Measurements from ENCODE around the gene SERPIND1. TPM values are rescaled to one million over a fixed set of nuclear protein-coding genes. Genes with fewer than 3 reads are reported as not detected.

SERPIND1 gene
- total RNA-seq, 2 experiments from 2014 or later: not detected

DNA sequence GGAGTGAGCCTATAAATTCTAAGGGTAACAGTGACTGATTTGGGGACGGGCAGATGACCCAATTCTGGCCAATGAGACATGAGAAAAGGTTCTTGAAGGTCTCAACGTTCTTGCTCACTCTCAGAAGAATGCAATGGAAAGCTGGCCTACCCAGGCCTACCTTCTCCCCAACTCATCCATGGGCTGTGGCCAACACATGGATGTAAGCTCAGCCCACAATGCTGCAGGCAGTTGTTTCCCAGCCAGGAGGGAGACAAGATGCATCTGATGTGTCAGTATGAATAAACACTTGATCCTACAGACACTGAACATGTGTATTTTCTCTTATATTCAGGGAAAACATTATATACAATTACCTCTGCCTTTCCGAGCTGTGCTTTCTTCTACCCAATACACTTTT, 60.3 kb downstream of the SERPIND1 start:
- ChIA-PET CTCF (no interaction called here), POLR2A (no interaction called here)
- no peaks in the 10 kb centered on the region for H3K27me3 Mint-ChIP-seq

DNA sequence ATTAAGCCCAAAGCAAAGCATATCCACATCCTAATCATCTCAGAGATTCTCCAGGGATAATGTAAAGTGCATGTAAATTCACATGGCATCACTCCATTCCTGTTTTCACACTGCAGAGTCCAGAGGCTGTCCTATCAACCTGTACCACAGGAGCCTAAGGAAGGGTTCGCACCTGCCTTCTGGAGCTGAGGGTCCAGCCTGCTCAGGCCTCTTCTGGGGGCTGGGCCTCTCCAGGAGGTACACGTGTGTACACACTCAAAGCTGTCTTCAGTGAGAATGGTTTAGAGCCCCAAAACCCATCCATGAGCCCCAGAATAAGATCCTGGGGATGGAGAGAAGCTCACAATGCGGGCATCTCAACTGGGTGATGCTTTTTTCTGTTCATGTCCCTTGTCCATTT, 60.8 kb downstream of the SERPIND1 start:
- H3K4me3 Mint-ChIP-seq: no peak overlapping the region
- no peak overlapping the region for H3K27ac Mint-ChIP-seq
- peaks cover 23% of the 10 kb centered on the region for H3K36me3 Mint-ChIP-seq
- intact Hi-C loops (cut with micrococcal nuclease): no loop called here
- peaks cover 5% of the 10 kb centered on the region for H3K4me1 Mint-ChIP-seq (ENCODE audit: low read depth)
- H3K27me3 Mint-ChIP-seq: no peaks in the 10 kb centered on the region
- ChIA-PET CTCF (interaction anchor here (0.5 kb wide), 1 partner anchor 40 kb away, joined by 3 read pairs; no protein-coding TSS in a partner anchor), POLR2A (no interaction called here)
- no peak for DNase-seq
- no peaks in the 10 kb centered on the region for H3K9me3 Mint-ChIP-seq

More for the DNA sequence above, 60.3 kb downstream of the SERPIND1 start:
- Mint-ChIP-seq H3K4me1 (ENCODE audit: low read depth) (peaks cover 5% of the 10 kb centered on the region), H3K27ac (no peak overlapping the region), H3K9me3 (no peaks in the 10 kb centered on the region), H3K36me3 (peaks cover 26% of the 10 kb centered on the region), H3K4me3 (no peak overlapping the region)
- no peak for DNase-seq
- intact Hi-C loops (cut with micrococcal nuclease): no loop called here

Other genes with a start within 250 kb of the SERPIND1 start
- gene PI4KA, start 84.7 kb downstream of the SERPIND1 start, total RNA-seq: 10 to 100 TPM; 57.9 to 58.9 TPM
- gene SNAP29, start 84.9 kb downstream of the SERPIND1 start, total RNA-seq: 10 to 100 TPM; 28.2 to 29.1 TPM
- 10 to 100 TPM; 65.1 to 65.7 TPM for gene CRKL, start 143.3 kb downstream of the SERPIND1 start, total RNA-seq
- gene AIFM3, start 193.1 kb downstream of the SERPIND1 start, total RNA-seq: not detected
- gene LZTR1, start 208.2 kb downstream of the SERPIND1 start, total RNA-seq: 10 to 100 TPM; 39.3 to 43.4 TPM
- gene THAP7, start 228.0 kb downstream of the SERPIND1 start, total RNA-seq: 10 to 100 TPM; 22.1 to 26.8 TPM
- not detected for gene P2RX6, start 241.1 kb downstream of the SERPIND1 start, total RNA-seq